PC-9 (cell line): ENCODE results near the gene SBF1. TPM values are rescaled to one million over a fixed set of nuclear protein-coding genes. Genes with fewer than 3 reads are reported as not detected.
"Not testable (repeated sequence)": the region's sequence is repeated elsewhere in the genome, so short reads cannot be mapped to it uniquely, and the experiment has no call there.

Source experiments
- BruUV-seq: library from RNA; stranded (reverse); fragments of 400-500 nt; replicated peaks from 2 replicates; lab custom pipeline; 2021; lab: Mats Ljungman, UMichigan
- CTCF ChIA-PET: fragments of 300-600 bp; sonication (Branson Sonifier 250); formaldehyde crosslinking; loops from one replicate; lab custom pipeline; 2022; ENCODE audit warnings: antibody characterized with exemption; lab: Charles Lee
- POLR2A ChIA-PET: fragments of 300-600 bp; sonication (Branson Sonifier 250); formaldehyde crosslinking; loops from one replicate; lab custom pipeline; 2022; ENCODE audit warnings: antibody characterized with exemption; ENCODE audit not compliant: unreplicated experiment; lab: Charles Lee
- DNase-seq, 2 experiments: peaks; one replicate each; pipeline versions ENCODE4 v3.0.0 to v3.0.0-alpha.2; 2015 to 2022; ENCODE audit warnings: mixed read lengths in 1 of 2
- H2AFZ ChIP-seq: fragments of 200-600 bp; sonication (generic); 2 replicates; pipeline ENCODE4 v1.8.1; 2017; ENCODE audit warnings: antibody characterized with exemption
- H3F3A ChIP-seq: fragments of 200-600 bp; sonication (generic); 2 replicates; pipeline ENCODE4 v1.8.1; 2017; ENCODE audit warnings: antibody characterized with exemption, mild to moderate bottlenecking, low read depth; ENCODE audit not compliant: insufficient read depth
- H3K27ac ChIP-seq: fragments of 200-600 bp; sonication (generic); 2 replicates; pipeline ENCODE4 v1.6.1; 2016; ENCODE audit warnings: mixed run types
- H3K27me3 ChIP-seq: fragments of 200-600 bp; sonication (generic); 2 replicates; pipeline ENCODE4 v1.6.1; 2016; ENCODE audit warnings: low read depth, mixed run types; ENCODE audit not compliant: insufficient read depth
- H3K36me3 ChIP-seq: fragments of 200-600 bp; sonication (generic); 2 replicates; pipeline ENCODE4 v1.6.1; 2016; ENCODE audit warnings: low read depth, mixed run types
- H3K4me1 ChIP-seq: fragments of 200-600 bp; sonication (generic); replicated peaks from 2 replicates; pipeline ENCODE4 v1.6.1; 2016; ENCODE audit warnings: mixed run types; ENCODE audit not compliant: insufficient read depth
- H3K4me2 ChIP-seq: fragments of 200-600 bp; sonication (generic); 2 replicates; pipeline ENCODE4 v1.6.1; 2017; ENCODE audit warnings: mixed run types
- H3K4me3 ChIP-seq: fragments of 200-600 bp; sonication (generic); 2 replicates; pipeline ENCODE4 v1.6.1; 2016; ENCODE audit warnings: mixed run types
- H3K79me2 ChIP-seq: fragments of 200-600 bp; sonication (generic); 2 replicates; pipeline ENCODE4 v1.6.1; 2017; ENCODE audit warnings: low read depth, mixed run types
- H3K9me2 ChIP-seq: fragments of 200-600 bp; sonication (generic); 2 replicates; pipeline ENCODE4 v1.8.1; 2017; ENCODE audit warnings: mild to moderate bottlenecking; ENCODE audit not compliant: insufficient read depth
- H3K9me3 ChIP-seq: fragments of 200-600 bp; sonication (generic); 2 replicates; pipeline ENCODE4 v1.8.1; 2016; ENCODE audit warnings: low read depth; ENCODE audit not compliant: insufficient read depth
- H4K20me1 ChIP-seq: fragments of 200-600 bp; sonication (generic); 2 replicates; pipeline ENCODE4 v1.8.1; 2017; ENCODE audit not compliant: insufficient read depth
- EZH2 ChIP-seq: fragments of 200-600 bp; sonication (generic); IDR thresholded peaks from 2 replicates; pipeline ENCODE4 v1.8.0; 2017; ENCODE audit warnings: antibody characterized with exemption, low read depth
- intact Hi-C: fragments of 100-400 bp; cut with micrococcal nuclease; formaldehyde crosslinking; loops from one replicate; pipeline ENCODE4 v1.10.0; 2022; ENCODE audit not compliant: unreplicated experiment
- total RNA-seq: library from RNA; stranded (reverse); gene quantifications from 2 replicates; pipeline ENCODE4 v1.2.3, GENCODE V29; 2021
- TF ChIP-seq, protein P1 (sequence below): fragments of 200-600 bp; sonication (generic); conservative IDR thresholded peaks from 2 replicates; pipeline ENCODE4 v1.6.1; 2017; ENCODE audit warnings: mixed run types, antibody characterized with exemption, mild to moderate bottlenecking, moderate library complexity

SBF1 gene
- total RNA-seq, 1 experiment from 2014 or later: 85.2 TPM

DNA sequence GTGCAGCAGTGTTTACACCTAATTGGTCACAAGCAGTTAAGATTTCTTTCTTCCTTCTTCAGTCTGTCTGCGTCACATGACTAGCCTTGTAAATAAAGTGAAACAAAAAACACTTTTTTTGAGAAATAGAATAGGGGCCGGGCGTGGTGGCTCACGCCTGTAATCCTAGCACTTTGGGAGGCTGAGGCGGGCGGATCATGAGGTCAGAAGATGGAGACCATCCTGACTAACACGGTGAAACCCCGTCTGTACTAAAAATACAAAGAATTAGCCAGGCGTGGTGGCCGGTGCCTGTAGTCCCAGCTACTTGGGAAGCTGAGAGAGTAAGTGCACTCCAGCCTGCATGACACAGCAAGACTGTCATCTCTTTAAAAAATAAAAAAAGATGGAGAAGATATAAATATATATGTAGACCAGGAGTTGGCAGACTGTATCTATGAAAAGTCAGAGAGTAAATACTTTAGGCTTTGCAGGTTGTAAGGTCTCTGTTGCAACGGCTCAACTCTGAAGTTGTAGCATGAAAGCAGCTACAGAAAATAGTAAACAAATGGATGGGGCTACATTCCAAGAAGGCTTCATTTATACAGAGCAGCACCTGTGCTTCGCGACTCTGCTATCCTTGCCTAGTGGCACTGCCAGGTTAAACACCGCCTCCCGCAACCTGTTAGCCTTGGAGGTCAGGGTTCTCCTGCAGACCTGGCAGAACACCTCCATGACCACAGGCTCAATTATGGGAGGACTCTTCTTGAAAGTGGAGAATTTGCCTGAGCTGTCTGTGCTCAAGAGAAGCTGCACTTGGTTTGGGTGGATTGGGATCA, 75.8 kb downstream of the SBF1 start:
- Histone ChIP-seq H3K27ac (no peak overlapping the region), H3K36me3 (peaks cover 6% of the 10 kb centered on the region; the same call in 1 of the 2 replicates), H3K4me1 (peaks cover 5% of the 10 kb centered on the region; the same call in 1 of the 2 replicates), H3K9me2 (no peaks in the 10 kb centered on the region), H3K79me2 (peaks cover 9% of the 10 kb centered on the region), H3F3A (peaks cover 34% of the 10 kb centered on the region), H2AFZ (no peak overlapping the region), H3K27me3 (no peaks in the 10 kb centered on the region), H3K4me3 (no peak overlapping the region), H3K9me3 (no peaks in the 10 kb centered on the region), H3K4me2 (no peak overlapping the region), H4K20me1 (peaks cover 39% of the 10 kb centered on the region)
- POLR2A ChIA-PET: no interaction called here
- intact Hi-C loops: no loop called here
- BruUV-seq: no TSS peak
- CTCF ChIA-PET: no interaction called here
- DNase-seq: peak; percentile 18 to 61
- no peak for TF ChIP-seq EZH2
- TF ChIP-seq, protein P1, sequence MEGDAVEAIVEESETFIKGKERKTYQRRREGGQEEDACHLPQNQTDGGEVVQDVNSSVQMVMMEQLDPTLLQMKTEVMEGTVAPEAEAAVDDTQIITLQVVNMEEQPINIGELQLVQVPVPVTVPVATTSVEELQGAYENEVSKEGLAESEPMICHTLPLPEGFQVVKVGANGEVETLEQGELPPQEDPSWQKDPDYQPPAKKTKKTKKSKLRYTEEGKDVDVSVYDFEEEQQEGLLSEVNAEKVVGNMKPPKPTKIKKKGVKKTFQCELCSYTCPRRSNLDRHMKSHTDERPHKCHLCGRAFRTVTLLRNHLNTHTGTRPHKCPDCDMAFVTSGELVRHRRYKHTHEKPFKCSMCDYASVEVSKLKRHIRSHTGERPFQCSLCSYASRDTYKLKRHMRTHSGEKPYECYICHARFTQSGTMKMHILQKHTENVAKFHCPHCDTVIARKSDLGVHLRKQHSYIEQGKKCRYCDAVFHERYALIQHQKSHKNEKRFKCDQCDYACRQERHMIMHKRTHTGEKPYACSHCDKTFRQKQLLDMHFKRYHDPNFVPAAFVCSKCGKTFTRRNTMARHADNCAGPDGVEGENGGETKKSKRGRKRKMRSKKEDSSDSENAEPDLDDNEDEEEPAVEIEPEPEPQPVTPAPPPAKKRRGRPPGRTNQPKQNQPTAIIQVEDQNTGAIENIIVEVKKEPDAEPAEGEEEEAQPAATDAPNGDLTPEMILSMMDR: no peak

DNA sequence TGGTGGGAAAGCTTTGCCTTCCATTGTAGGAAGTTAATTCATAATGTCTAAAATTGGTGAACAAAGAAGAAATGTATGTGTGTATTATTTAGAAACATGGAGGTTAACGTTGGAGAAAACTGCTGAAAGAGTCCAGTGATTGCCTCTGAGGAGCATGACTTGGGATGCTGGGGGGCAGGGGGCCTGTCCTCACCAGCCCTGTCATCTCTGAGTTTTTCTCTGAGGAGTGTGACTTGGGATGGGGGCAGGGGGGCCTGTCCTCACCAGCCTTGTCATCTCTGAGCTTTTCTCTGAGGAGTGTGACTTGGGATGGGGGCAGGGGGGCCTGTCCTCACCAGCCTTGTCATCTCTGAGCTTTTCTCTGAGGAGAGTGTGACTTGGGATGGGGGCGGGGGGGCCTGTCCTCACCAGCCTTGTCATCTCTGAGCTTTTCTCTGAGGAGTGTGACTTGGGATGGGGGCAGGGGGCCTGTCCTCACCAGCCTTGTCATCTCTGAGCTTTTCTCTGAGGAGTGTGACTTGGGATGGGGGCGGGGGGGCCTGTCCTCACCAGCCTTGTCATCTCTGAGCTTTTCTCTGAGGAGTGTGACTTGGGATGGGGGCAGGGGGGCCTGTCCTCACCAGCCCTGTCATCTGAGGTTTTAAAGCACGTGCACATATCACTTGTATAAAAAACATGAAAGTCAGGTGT, 77.3 kb downstream of the SBF1 start:
- H3K27ac ChIP-seq, POLR2A ChIA-PET, H3K4me3 ChIP-seq, DNase-seq, H3K36me3 ChIP-seq, BruUV-seq, H3K79me2 ChIP-seq, H3K9me2 ChIP-seq, H2AFZ ChIP-seq, intact Hi-C loops, H3K4me2 ChIP-seq, H3K9me3 ChIP-seq, H3K4me1 ChIP-seq, H3K27me3 ChIP-seq, CTCF ChIA-PET: not testable (repeated sequence)
- peaks cover 34% of the 10 kb centered on the region for H3F3A ChIP-seq
- H4K20me1 ChIP-seq: peaks cover 33% of the 10 kb centered on the region

GRCh38 chr22:50396751-50397370, 78.0 kb downstream of the SBF1 start:
- no peaks in the 10 kb centered on the region for H3K79me2 ChIP-seq
- H3K4me2 ChIP-seq: no peak overlapping the region
- peaks cover 34% of the 10 kb centered on the region for H3F3A ChIP-seq
- no peaks in the 10 kb centered on the region for H3K9me3 ChIP-seq
- peaks cover 10% of the 10 kb centered on the region; the same call in 1 of the 2 replicates for H3K36me3 ChIP-seq
- intact Hi-C loops: no loop called here
- TF ChIP-seq, protein P1: no peak
- no peak for TF ChIP-seq EZH2
- ChIA-PET CTCF (no interaction called here), POLR2A (no interaction called here)
- no peak overlapping the region for H2AFZ ChIP-seq
- BruUV-seq: no TSS peak
- H3K9me2 ChIP-seq: no peaks in the 10 kb centered on the region
- DNase-seq: no peak
- H3K27me3 ChIP-seq: no peaks in the 10 kb centered on the region
- H3K4me1 ChIP-seq: peaks cover 5% of the 10 kb centered on the region; the same call in 1 of the 2 replicates
- peaks cover 38% of the 10 kb centered on the region for H4K20me1 ChIP-seq
- H3K4me3 ChIP-seq: no peak overlapping the region
- no peak overlapping the region for H3K27ac ChIP-seq

Other genes starting within 250 kb of the SBF1 start
- gene TUBGCP6, start 230.0 kb downstream of the SBF1 start, total RNA-seq: 31.3 and 34.8 TPM in 2 replicates
- 80.5 and 101 TPM in 2 replicates for gene HDAC10, start 223.8 kb downstream of the SBF1 start, total RNA-seq
- 48.5 and 61.1 TPM in 2 replicates for gene MAPK12, start 213.4 kb downstream of the SBF1 start, total RNA-seq
- gene MAPK11, start 204.7 kb downstream of the SBF1 start, total RNA-seq: 5.5 and 10.0 TPM in 2 replicates
- 250 and 260 TPM in 2 replicates for gene PLXNB2, start 167.4 kb downstream of the SBF1 start, total RNA-seq
- gene DENND6B, start 148.0 kb downstream of the SBF1 start, total RNA-seq: 12.1 and 14.3 TPM in 2 replicates
- 49.2 and 51.2 TPM in 2 replicates for gene PPP6R2, start 131.7 kb downstream of the SBF1 start, total RNA-seq
- 7.2 and 10.5 TPM in 2 replicates for gene ADM2, start 6.5 kb upstream of the SBF1 start, total RNA-seq
- 1.4 and 1.5 TPM in 2 replicates for gene MIOX, start 11.8 kb upstream of the SBF1 start, total RNA-seq
- gene LMF2, start 32.7 kb upstream of the SBF1 start, total RNA-seq: 37.3 and 52.2 TPM in 2 replicates
- gene NCAPH2, start 33.2 kb upstream of the SBF1 start, total RNA-seq: 58.8 and 62.9 TPM in 2 replicates
- gene SCO2, start 50.6 kb upstream of the SBF1 start, total RNA-seq: 3.0 and 6.1 TPM in 2 replicates
- gene TYMP, start 55.0 kb upstream of the SBF1 start, total RNA-seq: 5.9 and 16.5 TPM in 2 replicates
- 0.72 and 4.7 TPM in 2 replicates for gene KLHDC7B, start 70.9 kb upstream of the SBF1 start, total RNA-seq
- not detected in 2 replicates for gene SYCE3, start 87.9 kb upstream of the SBF1 start, total RNA-seq
- gene CPT1B, start 103.4 kb upstream of the SBF1 start, total RNA-seq: 66.2 and 72.2 TPM in 2 replicates
- gene CHKB, start 107.8 kb upstream of the SBF1 start, total RNA-seq: 60.0 and 70.4 TPM in 2 replicates
- gene MAPK8IP2, start 125.8 kb upstream of the SBF1 start, total RNA-seq: 0.79 and 0.88 TPM in 2 replicates
- 16.6 and 23.7 TPM in 2 replicates for gene ARSA, start 153.1 kb upstream of the SBF1 start, total RNA-seq
- gene SHANK3, start 197.8 kb upstream of the SBF1 start, total RNA-seq: 5.8 and 7.6 TPM in 2 replicates